Stimulated activated naive CD8-positive, alpha-beta T cell treated with anti-CD3 and anti-CD28 coated beads, Interleukin-15, Interleukin-2, amounts not matched to agents 100 U/mL and 50 U/mL, for 24 hours (primary cell): ENCODE data around the gene PACRG.
"Not testable (repeated sequence)": the region's sequence is repeated elsewhere in the genome, so short reads cannot be mapped to it uniquely, and the experiment has no call there.

Source experiments
- ATAC-seq: fragments of 150-1000 bp; cut with Tn5 transposase; one replicate; pipeline ENCODE4 v1.10.0; 2021
- DNase-seq: peaks from one replicate; pipeline ENCODE4 v3.0.0; 2021

PACRG gene

DNA sequence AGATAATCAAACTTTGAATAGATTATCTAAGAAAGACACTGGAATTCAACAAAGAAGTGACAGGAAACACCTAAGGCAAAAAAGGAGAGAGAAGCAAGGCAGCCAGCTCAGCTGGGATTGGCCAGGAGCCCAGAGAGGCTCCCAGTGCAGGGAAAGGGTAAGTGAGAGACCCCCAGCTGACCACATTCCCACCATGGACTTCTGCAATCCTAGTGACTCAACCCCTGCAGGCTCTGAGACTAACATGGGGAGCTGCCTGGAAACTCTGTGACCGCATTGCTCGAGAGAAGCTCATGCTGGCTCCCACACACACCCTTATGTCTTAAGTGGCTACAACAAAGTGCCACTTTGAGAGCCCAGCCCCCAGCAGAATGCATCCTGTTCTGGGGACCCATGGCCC, 215.1 kb downstream of the PACRG start:
- no peak for DNase-seq
- ATAC-seq, result no peak

DNA sequence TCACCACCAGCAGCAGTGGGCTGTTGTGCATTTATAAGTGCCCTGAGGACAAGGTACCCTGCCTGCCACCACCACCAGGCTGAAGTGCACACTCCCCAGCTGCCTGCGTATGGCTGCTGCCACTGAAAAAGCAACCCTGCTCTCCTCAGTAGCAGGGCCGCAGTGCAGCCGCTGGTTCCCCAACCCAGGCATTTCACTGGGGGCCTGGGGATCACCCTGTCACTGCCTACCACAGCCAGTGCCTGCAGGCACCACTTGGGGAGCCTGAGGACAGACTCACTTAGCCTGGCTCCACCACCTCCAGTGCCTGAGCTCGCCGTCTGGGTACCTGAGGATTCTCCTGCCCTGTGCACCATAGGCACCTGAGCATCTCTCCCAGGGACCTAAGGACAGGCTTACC, 215.6 kb downstream of the PACRG start:
- peak; percentile 19 for ATAC-seq

DNA sequence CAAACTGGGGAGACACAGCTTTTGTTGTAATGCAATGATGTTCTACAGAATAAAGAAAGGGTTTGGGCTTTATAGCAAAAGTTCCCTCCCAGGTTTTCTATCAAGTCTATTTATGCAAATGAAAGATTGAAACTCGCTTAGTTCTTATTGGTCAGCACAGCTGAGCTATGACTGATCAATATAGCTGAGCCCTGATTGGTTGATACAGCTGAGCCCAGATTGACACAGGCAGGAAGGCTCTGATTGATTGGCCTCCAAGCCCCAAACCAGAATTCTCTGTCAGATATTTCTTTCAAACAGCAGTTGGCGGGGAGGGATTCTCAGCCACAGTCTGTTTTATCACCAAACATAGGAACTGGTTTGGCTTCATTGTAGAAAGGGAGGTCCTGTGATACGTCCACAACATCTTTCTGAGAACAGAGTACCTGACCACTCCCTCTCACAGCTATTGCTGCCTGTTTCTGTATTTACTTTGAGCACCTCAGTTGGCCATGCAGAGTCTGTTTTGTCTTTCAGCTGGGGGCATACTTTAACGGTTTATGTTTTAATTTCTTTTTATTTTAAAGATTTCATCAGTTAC, 223.5 kb downstream of the PACRG start:
- no peak for DNase-seq
- ATAC-seq, result no peak

More for the DNA sequence above, 215.6 kb downstream of the PACRG start:
- no peak for DNase-seq

DNA sequence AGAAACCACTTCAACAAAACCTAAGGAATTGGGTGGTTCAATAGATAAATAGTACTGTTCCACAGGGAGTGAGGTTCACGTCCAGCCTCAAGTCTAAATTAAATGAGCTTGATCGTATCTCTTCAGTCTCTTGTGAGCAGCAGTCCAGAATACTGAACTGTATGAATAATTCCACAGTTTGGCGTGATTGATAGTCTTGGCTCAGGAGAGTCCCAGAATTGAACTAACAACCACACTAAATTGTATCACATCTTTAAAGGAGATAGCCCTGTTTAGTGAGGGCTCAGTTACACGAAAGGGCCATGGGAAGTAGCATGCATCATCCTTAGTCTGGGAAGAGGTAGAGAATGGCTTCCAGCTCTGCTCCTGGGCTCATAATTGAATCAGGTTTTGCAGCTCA, 224.6 kb downstream of the PACRG start:
- no peak for DNase-seq
- no peak for ATAC-seq

DNA sequence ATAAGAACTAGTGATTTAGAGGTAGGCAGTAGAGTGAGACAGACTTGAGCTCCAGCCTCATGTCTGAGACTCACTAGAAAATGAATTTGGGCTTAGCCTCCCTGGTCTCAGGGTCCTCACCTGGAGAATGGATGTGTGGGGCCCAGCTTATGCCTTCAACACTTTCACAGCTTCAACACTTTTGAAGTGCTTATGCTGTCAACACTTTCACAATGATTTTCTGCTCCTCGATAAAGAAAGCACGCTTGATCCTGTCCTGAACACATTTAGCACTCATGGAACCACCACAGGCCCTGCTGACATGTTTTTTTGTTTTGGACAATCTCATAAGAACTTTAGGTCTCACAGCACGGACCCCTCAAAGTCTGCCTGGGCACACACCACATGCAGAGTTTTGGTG, 229.3 kb downstream of the PACRG start:
- ATAC-seq (no peak), DNase-seq (no peak)

DNA sequence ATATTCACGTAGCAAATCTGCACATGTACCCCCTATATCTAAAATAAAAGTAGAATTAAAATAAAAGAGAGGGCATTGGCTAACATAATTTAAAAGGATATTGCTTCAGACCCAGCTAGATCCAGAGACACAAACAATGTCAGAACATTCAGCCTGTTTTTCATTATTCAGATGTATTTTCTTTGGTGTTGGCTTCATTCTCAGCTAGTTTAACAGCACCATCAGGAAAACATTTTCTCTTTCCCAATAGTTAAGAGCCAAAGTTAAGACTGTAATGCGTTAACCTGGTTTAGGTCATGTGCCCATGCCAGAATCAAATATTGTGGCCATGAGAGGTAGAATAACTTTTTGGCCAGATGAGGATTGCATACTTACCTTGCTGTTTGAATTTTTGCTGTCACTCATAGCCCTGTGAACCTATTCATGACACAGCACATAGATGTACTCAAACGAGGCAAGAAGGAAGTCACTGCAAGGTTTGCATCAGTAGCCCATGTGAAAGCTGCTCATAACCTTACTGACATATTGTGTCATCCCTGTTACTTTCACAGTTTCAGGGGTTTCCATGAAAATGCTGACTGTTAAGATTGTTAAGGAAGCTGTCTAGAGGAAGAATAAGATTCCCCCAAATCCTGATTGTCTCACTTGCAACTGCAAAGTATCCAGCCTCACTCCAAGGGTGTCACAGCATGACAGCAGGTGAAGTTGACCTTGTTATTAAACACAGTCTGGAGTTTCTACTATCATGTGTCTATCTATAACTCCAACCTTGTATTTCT, 233.1 kb downstream of the PACRG start:
- ATAC-seq, result no peak

DNA sequence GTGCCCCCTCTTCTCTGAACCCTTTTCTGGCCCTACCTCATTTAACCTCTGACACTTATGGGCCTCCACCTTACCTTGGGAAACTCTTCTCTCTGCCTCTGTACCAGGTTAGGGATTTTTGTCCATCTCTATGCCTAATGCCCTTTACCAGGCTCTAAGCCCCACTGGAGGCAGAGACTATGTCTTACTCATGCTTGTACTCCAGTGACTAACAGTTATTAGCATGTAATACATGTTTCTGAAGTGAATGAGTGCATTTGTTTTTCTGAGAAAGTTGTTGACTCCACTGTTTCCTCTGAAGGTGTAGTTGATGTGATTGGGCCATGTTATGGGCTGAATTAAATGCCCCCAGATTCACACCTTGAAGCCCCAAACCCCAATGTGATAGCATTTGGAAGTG, 234.3 kb downstream of the PACRG start:
- DNase-seq, result no peak
- no peak for ATAC-seq

More for the DNA sequence above, 233.1 kb downstream of the PACRG start:
- no peak for DNase-seq

DNA sequence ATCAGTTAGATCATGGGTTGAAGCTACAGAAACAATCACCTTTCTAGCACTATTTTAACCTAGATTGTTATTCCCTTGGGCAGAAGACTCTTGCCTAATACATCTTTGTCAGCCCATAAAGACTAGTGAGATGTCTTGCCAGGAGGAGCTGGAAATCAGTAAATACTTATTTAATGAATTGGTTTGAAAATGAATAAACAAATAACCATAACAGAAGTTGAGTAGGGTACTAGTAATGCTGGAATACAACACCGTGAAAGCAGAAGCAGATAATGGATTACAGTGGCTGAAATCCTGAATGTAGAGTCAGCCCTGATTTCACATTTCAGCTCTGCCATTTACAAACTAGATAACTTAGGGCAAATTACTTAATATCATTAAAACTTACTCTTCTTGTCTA, 236.1 kb downstream of the PACRG start:
- no peak for ATAC-seq
- DNase-seq, result no peak

DNA sequence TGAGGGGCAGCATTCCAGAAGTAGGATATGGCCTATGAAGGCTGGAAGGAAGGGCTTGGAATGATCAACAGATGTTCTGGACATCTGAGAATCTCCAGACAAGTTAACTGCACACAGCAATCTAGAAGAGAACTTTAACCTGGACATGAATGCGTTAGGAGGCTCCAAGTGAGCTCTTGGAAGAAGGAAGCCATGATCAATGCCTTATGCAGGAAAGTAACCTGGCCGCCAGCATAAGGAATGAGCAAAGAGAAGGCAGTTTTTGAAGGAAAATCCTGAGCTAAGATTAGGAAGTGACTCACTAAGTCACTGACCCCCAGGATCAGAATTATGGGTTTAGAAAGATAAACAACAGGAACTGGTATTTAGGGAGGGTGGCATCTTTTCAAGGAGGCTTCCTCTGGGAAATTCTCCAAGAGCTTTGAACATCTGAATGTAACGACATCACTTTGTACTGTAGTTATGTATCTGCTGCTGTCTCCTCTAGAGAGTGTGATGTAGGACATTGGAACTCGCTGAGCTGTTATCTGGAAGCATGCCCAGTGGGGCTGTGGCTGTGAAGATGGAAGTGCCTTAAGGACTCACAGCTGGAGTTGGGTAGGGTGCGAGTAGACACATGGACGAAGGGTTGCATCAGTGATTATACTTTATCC, 236.8 kb downstream of the PACRG start:
- DNase-seq (no peak), ATAC-seq (no peak)

DNA sequence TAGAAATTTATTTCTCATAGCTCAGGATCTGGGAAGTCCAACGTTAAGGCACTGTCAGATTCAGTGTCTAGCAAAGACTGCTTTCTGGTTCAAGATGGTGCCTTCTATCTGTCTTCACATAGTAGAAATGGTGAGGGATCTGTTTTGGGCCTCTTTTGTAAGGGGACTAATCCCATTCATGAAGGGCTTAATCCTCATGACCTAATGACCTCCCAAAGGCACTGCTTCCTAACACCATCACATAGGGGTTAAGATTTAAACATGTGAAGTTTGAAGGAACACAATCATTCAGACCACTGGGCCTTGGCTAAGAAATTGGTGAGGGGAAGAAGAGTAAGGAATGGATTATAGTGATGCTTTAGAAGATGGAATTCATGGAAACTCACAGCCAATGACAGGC, 237.6 kb downstream of the PACRG start:
- DNase-seq (no peak), ATAC-seq (no peak)

DNA sequence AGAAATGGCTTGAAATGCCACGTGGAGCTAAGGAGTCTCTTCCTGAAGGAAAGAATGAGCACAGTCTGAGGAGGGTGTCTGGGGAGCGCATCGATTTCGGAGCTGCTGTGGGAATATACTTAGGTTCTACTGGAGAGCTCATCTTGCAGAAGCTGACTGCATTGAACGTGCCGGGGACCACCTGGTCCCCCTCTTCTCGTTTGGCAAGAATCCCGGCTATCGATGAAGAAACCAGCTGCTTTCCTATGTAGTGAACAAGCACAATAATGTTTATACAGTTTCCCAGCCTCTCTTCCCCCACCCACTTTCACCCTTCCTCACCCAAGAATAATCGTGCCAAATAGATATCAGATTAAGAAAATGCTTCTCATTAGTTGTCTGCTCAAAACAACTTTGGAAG, 242.5 kb downstream of the PACRG start:
- ATAC-seq, result no peak
- no peak for DNase-seq

DNA sequence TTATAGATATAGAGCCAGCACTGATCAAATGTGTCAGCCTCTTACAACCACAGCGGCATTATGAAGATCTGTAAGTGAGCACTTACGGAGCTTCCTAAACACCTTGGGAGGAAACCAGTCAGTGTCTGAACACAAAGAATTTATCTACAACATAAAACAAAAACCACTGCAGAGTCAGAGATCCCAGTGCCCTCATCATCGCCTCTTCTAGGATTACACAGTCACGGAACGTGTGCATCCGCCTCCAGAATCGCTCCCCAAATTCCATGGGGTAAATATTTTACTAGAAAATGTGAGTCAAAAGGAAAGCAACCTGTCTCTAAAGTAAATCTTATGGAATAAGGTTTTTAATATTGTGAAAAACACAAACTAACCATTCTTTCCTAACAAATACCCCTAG, 243.6 kb downstream of the PACRG start:
- ATAC-seq, result no peak
- no peak for DNase-seq

DNA sequence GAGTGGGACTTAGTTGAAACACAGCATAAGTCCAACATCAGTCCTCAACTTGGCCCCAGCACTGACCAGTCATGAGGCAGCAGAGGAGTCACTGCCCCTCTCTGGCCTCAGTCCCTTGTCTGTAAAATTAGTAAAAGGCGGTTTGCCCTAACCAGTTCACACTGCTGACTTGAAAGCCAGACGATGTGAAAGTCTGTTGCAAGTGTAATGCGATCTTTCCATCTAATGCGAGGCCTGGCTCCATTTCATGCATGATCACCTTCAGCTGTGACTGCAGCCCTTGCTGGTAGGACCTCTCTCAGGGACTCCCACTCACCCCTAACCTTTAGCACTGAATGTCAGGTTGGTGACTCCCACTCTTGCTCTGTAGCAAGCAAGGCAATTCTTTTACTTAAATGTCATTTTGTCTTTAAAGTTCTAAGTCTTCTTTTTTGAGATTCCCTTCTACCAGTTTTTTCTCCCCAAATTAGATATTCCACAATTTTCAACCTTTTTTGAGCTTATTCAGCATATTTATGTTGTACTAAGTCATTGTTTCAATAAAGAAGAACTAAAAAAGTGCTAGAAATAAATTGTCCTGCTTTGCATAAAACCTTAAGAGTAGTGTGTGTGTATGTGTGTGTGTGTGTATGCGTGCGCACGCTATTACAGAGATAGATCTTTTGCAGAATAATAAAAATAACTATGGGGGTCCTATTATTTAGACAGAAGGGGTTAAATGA, 245.5 kb downstream of the PACRG start:
- ATAC-seq (no peak), DNase-seq (no peak)

DNA sequence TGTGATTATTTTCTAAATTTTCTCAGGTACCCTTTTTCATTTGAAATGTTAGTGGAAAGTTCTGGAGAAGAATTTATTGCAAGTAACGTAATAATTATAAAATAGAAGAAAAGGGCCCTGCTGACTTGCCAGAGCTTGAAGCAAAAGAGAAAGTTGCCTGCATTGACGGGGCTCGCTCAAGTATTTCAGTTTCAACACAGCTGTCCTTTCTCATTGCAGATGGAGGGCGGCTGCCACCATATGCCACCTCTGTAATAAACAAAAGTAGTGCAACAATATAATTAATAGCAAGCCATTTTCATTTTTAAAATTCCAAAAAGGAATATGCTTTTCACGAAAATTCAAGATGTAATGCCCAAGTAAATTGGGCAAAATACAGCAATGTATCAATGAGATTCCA, 246.2 kb downstream of the PACRG start:
- ATAC-seq (no peak), DNase-seq (no peak)

DNA sequence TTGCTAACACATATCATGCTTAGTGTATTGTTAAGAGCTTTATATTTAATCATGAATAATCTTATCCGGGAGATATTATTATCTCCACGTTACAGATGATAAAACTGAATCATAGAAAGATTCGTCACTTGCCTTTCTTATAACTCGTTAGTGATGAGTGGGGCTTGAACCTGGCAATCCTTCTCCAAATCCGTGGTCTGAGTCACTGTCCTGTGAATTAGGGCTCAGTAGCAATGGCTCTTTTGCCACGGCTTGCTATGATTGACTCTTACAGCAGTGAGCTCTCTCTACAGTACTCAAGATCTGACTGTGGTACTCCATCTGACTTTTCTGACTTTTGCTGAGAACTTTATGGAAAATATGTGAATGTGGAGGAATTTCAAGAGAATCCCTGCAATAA, 246.9 kb downstream of the PACRG start:
- no peak for DNase-seq
- ATAC-seq, result no peak

DNA sequence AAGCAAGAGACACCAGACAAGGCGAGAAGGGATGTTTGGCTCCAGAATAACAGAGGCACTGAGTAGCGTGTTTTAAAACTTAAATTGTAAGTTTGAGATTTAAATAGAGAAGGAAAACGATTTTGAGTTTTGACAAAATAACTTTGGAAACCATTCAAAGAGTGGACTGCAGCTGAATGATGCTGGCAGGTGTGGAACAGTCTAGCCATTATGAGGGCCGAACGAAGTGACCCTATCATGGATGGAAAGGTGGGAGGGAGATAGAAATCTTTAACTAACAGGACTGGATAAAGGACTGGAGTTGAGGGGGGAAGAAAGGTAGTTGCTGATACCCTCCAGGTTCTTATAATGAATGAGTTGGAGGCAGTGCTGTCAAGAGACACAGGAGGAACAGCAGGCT, 248.4 kb downstream of the PACRG start:
- ATAC-seq (no peak), DNase-seq (no peak)

DNA sequence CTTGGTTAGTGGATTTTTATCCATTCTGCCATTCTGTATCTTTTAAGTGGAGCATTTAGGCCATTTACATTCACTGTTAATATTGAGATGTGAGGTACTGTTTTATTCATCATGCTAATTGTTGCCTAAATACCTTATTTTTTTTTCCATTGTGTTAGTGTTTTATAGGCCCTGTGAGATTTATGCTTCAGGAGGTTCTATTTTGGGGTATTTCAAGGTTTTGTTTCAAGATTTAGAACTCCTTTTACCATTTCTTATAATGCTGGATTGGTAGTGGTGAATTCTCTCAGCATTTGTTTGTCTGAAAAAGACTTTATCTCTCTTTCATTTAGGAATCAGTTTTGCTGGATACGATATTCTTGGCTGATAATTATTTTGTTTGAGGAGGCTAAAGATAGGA, 255.5 kb downstream of the PACRG start:
- not testable (repeated sequence) for DNase-seq, ATAC-seq

DNA sequence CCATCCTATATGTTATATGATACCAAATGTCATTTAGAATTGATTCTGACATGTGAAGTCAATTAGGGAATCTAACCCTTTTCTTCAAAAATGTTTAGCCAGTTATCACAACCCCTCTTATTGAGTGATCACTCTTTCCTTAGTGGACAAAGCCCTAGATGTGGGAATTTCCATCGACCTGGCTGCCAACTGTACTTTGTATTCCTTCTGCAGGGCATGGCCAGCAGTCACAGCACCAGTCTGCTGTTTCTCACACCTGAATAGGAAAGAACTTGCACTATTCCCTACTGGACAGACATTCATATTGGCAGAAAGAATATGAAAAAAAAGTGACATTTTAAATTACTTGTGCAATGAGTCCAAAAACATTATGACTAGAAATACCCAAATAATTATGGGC, 271.0 kb downstream of the PACRG start:
- ATAC-seq (no peak), DNase-seq (no peak)

DNA sequence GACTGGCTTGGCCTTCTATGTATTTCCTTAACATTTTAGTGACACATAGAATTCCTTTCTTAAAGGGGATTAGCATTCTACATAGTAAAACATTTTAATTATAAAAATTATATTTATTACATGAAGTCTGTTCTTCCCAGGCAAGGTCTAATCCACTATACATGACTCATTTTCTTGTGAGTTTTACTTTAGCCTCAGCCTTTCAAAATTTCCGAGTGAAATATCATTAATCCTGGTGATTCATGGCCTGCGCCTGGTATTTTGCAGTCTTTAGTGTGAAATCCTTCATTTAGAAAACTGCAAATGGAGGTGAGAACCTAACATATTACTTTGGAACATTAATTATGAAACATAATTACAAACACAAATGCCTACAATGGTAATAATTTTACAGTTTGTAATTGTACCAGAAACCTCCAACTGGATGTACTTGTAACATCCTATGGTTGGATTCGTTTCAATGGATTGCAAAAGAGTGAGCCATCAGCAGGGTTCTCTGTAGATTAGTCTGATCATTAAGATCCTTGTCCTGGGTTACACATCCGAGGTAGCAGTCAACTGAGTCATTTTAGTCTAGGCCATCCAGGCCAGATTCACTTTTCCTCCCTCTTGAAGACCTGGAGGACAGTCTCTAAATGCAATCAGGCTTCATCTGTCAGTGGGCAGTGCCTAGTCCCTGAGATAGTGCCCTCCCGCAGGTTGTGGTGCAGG, 272.0 kb downstream of the PACRG start:
- DNase-seq (no peak), ATAC-seq (no peak)

DNA sequence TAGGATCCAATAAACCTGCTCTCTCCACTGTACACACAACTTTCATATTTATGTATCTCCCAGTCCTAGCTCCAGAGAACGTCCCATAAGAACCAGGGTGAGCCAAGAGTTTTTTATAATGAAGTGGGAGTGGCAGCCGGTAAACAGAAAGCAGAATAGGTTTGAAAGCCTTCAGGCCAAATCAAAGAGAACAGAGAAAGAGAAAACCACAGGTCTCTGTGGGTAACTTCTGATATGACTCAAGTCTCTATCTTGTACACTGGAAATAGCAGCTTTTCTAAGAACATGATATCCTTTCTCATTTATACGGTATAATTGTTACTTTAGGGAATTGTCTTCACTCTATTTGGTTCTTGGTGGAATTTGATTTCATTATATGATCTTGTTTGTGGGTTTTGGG, 273.6 kb downstream of the PACRG start:
- no peak for ATAC-seq
- DNase-seq, result no peak

DNA sequence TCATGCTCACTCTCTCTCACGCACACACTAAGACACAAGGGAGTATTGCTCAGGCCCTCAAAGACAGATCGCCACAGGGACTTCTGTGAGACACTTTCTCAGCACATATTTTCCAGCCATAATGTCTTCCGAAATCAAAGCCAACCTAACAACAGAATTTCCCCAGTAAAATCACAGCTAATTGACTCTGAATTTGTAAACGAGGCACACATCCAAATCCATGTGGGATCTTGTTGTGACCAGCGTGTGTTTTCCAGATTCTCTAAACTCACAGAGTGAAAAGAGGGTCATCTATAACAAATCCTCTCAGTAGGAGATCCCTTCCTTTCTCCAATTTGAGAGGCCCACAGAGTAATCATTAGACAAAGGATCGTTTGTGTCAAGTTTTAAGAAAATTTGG, 280.4 kb downstream of the PACRG start:
- DNase-seq (no peak), ATAC-seq (no peak)

DNA sequence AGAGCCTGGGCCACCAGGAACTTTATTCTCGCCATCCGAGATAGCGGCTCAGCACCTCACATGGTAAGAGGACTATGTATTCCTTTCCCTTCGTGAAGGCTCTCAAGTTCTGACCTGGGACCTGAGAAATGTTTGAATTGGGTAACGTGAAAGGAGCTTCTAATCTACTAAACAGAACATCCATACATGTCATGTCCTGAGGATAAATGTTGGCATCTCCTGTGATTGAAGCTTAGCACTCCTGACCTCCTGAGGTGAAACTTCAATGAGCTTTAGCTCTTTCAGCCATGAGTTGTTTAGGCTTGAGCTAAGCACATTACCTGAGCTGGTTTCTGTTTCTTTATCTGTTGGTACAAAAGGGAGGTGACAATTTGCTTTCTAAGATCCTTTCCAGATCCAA, 280.9 kb downstream of the PACRG start:
- ATAC-seq, result no peak

More for the DNA sequence above, 280.9 kb downstream of the PACRG start:
- DNase-seq, result no peak
